Gastrocnemius medialis (tissue), 4 donors: ENCODE data around the gene LHPP. TPM values are rescaled to one million over a fixed set of nuclear protein-coding genes. Genes with fewer than 3 reads are reported as not detected.

ENCODE experiments used
- ATAC-seq, 2 donors: fragments of 150-250 bp; one replicate each; pipeline ENCODE4 v1.9.1; 2016
- DNase-seq, 2 donors: peaks; one replicate each; pipeline ENCODE4 v3.0.0-alpha.2; 2019
- H3K27ac ChIP-seq, 4 donors: fragments of 200-600 bp; sonication (generic); 1 replicate in 1 of 4; 2 replicates in 3 of 4; pipeline ENCODE4 v1.5.1; 2016 to 2018; ENCODE audit warnings: mild to moderate bottlenecking in 2 of 4, moderate library complexity in 1 of 4
- H3K27me3 ChIP-seq, 3 donors: fragments of 200-600 bp; sonication (generic) in 2 of 3; 1 replicate in 1 of 3; 2 replicates in 2 of 3; pipeline versions ENCODE4 v1.5.1 to v1.6.0; 2016 to 2019; ENCODE audit warnings: mild to moderate bottlenecking in 1 of 3, moderate library complexity in 1 of 3
- H3K36me3 ChIP-seq, 2 donors: fragments of 200-600 bp; sonication (generic) in 1 of 2; one replicate each; pipeline ENCODE4 v1.5.1; 2017 to 2018
- H3K4me1 ChIP-seq, 2 donors: fragments of 200-600 bp; sonication (generic) in 1 of 2; one replicate each; pipeline ENCODE4 v1.5.1; 2016 to 2017; ENCODE audit warnings: mild to moderate bottlenecking in 2 of 2
- H3K4me3 ChIP-seq, 4 donors: fragments of 200-600 bp; sonication (generic) in 3 of 4; 1 replicate in 1 of 4; 2 replicates in 3 of 4; pipeline ENCODE4 v1.5.1; 2016 to 2019; ENCODE audit warnings: mild to moderate bottlenecking in 2 of 4
- H3K9me3 ChIP-seq, 3 donors: fragments of 200-600 bp; sonication (generic) in 2 of 3; 1 replicate in 1 of 3; 2 replicates in 2 of 3; pipeline ENCODE4 v1.5.1; 2016 to 2019
- POLR2A ChIP-seq, 2 donors: fragments of 450-650 bp; IDR thresholded peaks; one replicate each; pipeline ENCODE4 v1.6.1; 2017; ENCODE audit warnings: antibody characterized with exemption in 2 of 2, mild to moderate bottlenecking in 2 of 2, moderate library complexity in 2 of 2
- in situ Hi-C, 4 donors: fragments of 200-750 bp; cut with MboI; loops; one replicate each; pipeline versions ENCODE4 v1.15.0 to v1.8.0; 2017; ENCODE audit warnings: low sequenced_read_pairs in 4 of 4
- intact Hi-C: fragments of 100-400 bp; cut with DNase I; formaldehyde crosslinking; loops from one replicate; pipeline ENCODE4 v1.15.1; 2023; ENCODE audit warnings: low total_unique reads
- total RNA-seq, 4 donors: library from RNA; depleted of rRNA; stranded (reverse); fragments of >200 nt; gene quantifications; one replicate each; pipeline versions ENCODE4 v1.1.0 to v1.2.3, GENCODE V29; 2016
- TF ChIP-seq, protein P1 (sequence below), 5 experiments: fragments of 450-650 bp in 3 of 5; fragments of 200-600 bp in 2 of 5; sonication (generic) in 2 of 5; IDR thresholded peaks in 4 of 5; conservative IDR thresholded peaks in 1 of 5; 1 replicate in 4 of 5; 2 replicates in 1 of 5; pipeline ENCODE4 v1.5.1; 2016 to 2019; ENCODE audit warnings: antibody characterized with exemption in 5 of 5, mild to moderate bottlenecking in 3 of 5, moderate library complexity in 3 of 5

LHPP gene
- total RNA-seq, 4 donors from 2014 or later: 4.9 to 16.0 (median 12.2) TPM

GRCh38 chr10:124596116-124596785 is 134.6 kb downstream of the LHPP start:
- no peak for DNase-seq

DNA sequence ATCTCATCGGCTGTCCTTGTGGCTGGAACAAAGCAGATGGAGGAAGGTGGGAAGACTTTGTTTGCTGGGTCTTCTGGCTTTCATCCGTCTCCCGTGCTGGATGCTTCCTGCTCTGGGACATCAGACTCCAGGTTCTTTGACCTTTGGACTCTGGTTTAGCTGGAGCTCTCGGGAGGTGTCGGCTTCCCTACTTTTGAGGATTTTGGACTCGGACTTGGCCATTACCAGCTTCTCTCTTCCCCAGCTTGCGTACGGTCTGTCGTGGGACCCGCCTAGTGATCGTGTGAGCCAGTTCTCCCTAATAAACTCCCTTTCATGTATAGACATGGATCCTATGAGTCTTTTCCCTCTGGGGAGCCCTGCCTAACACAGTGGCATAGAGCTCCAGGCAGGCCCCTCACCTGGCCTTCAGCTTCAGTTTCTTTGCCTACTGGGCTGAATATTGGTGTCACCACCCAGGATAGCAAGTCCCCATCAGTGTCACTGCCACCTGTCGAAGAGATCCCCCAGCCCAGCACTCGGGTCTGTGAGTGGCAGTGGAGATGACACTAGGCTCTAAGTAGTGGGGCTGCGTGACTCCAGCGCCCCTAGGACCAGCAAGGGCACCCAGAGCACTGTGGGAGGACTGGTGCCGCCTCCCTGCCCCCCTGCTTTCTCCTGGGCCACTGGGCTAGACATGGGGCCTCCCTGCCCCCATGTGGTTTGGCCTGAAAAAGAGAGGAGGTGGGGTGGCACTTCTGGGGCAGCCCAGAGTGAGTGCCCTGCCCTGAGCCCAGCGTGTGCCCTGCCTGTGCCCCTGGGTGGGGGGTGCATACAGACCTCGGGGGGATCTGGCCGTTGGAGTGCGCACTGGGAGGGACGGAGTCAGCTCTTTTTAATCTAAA is 135.6 kb downstream of the LHPP start:
- in situ Hi-C loops: no loop called here
- DNase-seq: no peak

More at GRCh38 chr10:124596116-124596785, 134.6 kb downstream of the LHPP start:
- Histone ChIP-seq H3K27me3 (no peaks in the 10 kb centered on the region), H3K4me3 (no peak overlapping the region), H3K9me3 (no peaks in the 10 kb centered on the region), H3K4me1 (no peaks in the 10 kb centered on the region), H3K27ac (no peak overlapping the region), H3K36me3 (no peaks in the 10 kb centered on the region)
- in situ Hi-C loops: no loop called here
- TF ChIP-seq, protein P1, sequence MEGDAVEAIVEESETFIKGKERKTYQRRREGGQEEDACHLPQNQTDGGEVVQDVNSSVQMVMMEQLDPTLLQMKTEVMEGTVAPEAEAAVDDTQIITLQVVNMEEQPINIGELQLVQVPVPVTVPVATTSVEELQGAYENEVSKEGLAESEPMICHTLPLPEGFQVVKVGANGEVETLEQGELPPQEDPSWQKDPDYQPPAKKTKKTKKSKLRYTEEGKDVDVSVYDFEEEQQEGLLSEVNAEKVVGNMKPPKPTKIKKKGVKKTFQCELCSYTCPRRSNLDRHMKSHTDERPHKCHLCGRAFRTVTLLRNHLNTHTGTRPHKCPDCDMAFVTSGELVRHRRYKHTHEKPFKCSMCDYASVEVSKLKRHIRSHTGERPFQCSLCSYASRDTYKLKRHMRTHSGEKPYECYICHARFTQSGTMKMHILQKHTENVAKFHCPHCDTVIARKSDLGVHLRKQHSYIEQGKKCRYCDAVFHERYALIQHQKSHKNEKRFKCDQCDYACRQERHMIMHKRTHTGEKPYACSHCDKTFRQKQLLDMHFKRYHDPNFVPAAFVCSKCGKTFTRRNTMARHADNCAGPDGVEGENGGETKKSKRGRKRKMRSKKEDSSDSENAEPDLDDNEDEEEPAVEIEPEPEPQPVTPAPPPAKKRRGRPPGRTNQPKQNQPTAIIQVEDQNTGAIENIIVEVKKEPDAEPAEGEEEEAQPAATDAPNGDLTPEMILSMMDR (IDR thresholded peaks at IDR 0.05 in 4 of 5, conservative IDR thresholded peaks at IDR 0.05 in 1 of 5): no peak
- TF ChIP-seq POLR2A (IDR thresholded peaks at IDR 0.05): no peak
- ATAC-seq: no peak
- intact Hi-C loops: no loop called here

DNA sequence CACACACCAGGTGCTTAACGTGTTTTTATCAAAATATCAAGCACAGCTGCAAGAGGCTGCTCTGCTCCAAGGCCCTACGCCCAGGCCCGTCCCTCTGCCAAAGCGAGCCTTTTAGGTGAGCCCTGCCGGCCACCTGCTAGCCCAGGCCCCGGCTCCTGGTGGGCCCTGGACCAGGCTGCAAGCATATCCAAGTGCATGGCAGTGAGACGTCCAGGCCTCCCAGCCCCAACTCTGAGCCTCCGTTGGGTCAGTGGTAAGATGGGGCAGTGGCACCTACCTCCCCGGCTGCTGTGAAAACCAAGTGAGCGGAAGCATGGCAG is 136.2 kb downstream of the LHPP start:
- H3K4me1 ChIP-seq: no peaks in the 10 kb centered on the region
- H3K27me3 ChIP-seq: no peaks in the 10 kb centered on the region
- TF ChIP-seq, protein P1 (IDR thresholded peaks at IDR 0.05 in 4 of 5, conservative IDR thresholded peaks at IDR 0.05 in 1 of 5): no peak
- TF ChIP-seq POLR2A (IDR thresholded peaks at IDR 0.05): no peak
- no peaks in the 10 kb centered on the region for H3K9me3 ChIP-seq
- no peak for ATAC-seq
- H3K27ac ChIP-seq: no peak overlapping the region
- H3K36me3 ChIP-seq: no peaks in the 10 kb centered on the region
- in situ Hi-C loops (no loop called here), intact Hi-C loops (no loop called here)
- no peak for DNase-seq
- H3K4me3 ChIP-seq: no peak overlapping the region

More for the DNA sequence above, 135.6 kb downstream of the LHPP start:
- no peaks in the 10 kb centered on the region for H3K4me1 ChIP-seq
- TF ChIP-seq, protein P1 (IDR thresholded peaks at IDR 0.05 in 4 of 5, conservative IDR thresholded peaks at IDR 0.05 in 1 of 5): no peak
- no peak for TF ChIP-seq POLR2A (IDR thresholded peaks at IDR 0.05)
- H3K9me3 ChIP-seq: no peaks in the 10 kb centered on the region
- no peak overlapping the region for H3K4me3 ChIP-seq
- no peaks in the 10 kb centered on the region for H3K36me3 ChIP-seq
- H3K27ac ChIP-seq: no peak overlapping the region
- ATAC-seq: no peak
- intact Hi-C loops: no loop called here
- H3K27me3 ChIP-seq: no peaks in the 10 kb centered on the region

- in situ Hi-C loops (no loop called here), intact Hi-C loops (no loop called here)
- ATAC-seq (no peak), DNase-seq (no peak)
- H3K36me3 ChIP-seq: no peaks in the 10 kb centered on the region
- no peaks in the 10 kb centered on the region for H3K9me3 ChIP-seq
- no peaks in the 10 kb centered on the region for H3K4me1 ChIP-seq
- H3K27ac ChIP-seq: no peak overlapping the region
- TF ChIP-seq POLR2A (IDR thresholded peaks at IDR 0.05): no peak
- TF ChIP-seq, protein P1 (IDR thresholded peaks at IDR 0.05 in 4 of 5, conservative IDR thresholded peaks at IDR 0.05 in 1 of 5): no peak
- H3K27me3 ChIP-seq: no peaks in the 10 kb centered on the region
- H3K4me3 ChIP-seq: no peak overlapping the region
Observed at GRCh38 chr10:124598196-124598595, 136.6 kb downstream of the LHPP start.
